Upper lobe of left lung (tissue), 6 donors: ENCODE results near the gene PLA2G2A. TPM values are rescaled to one million over a fixed set of nuclear protein-coding genes. Genes with fewer than 3 reads are reported as not detected.

Source experiments
- ATAC-seq, 2 donors: fragments of 200-7000 bp; cut with Tn5 transposase; one replicate each; pipeline ENCODE4 v1.9.1; 2022; ENCODE audit warnings: mild to moderate bottlenecking in 2 of 2, moderate library complexity in 2 of 2; ENCODE audit not compliant: low FRiP score in 2 of 2
- DNase-seq, 2 donors: peaks; one replicate each; pipeline ENCODE4 v3.0.0-alpha.2; 2019 to 2020
- H3K27ac ChIP-seq, 4 donors: fragments of 200-600 bp; sonication (generic); one replicate each; pipeline ENCODE4 v1.5.1; 2016 to 2019
- H3K27me3 ChIP-seq, 4 donors: fragments of 200-600 bp; sonication (generic); one replicate each; pipeline ENCODE4 v1.5.1; 2017 to 2019
- H3K36me3 ChIP-seq, 4 donors: fragments of 200-600 bp; sonication (generic); one replicate each; pipeline ENCODE4 v1.5.1; 2016 to 2019
- H3K4me1 ChIP-seq, 4 donors: fragments of 200-600 bp; sonication (generic); one replicate each; pipeline ENCODE4 v1.5.1; 2018 to 2019
- H3K4me3 ChIP-seq, 4 donors: fragments of 200-600 bp; sonication (generic); one replicate each; pipeline ENCODE4 v1.5.1; 2017 to 2019; ENCODE audit warnings: mild to moderate bottlenecking in 2 of 4, moderate library complexity in 1 of 4
- H3K9me3 ChIP-seq, 4 donors: fragments of 200-600 bp; sonication (generic); one replicate each; pipeline ENCODE4 v1.5.1; 2018 to 2019
- CTCF ChIP-seq, 6 experiments: fragments of 450-650 bp in 4 of 6; fragments of 200-600 bp in 2 of 6; sonication (generic) in 2 of 6; IDR thresholded peaks; one replicate each; pipeline ENCODE4 v1.5.1; 2016 to 2019; ENCODE audit warnings: antibody characterized with exemption in 6 of 6
- EP300 ChIP-seq, 4 donors: sonication (generic); formaldehyde crosslinking; IDR thresholded peaks; one replicate each; pipeline ENCODE4 v1.5.1; 2017; ENCODE audit warnings: antibody characterized with exemption in 4 of 4, control low read depth in 2 of 4
- POLR2A ChIP-seq, 4 donors: fragments of 450-650 bp; IDR thresholded peaks; one replicate each; pipeline ENCODE4 v1.5.1; 2016 to 2017; ENCODE audit warnings: antibody characterized with exemption in 4 of 4, mild to moderate bottlenecking in 2 of 4
- POLR2AphosphoS5 ChIP-seq, 2 donors: sonication (generic); formaldehyde crosslinking; IDR thresholded peaks; one replicate each; pipeline ENCODE4 v1.5.1; 2017; ENCODE audit warnings: antibody characterized with exemption in 2 of 2
- WGBS, 2 donors: methylation state at CpG; one replicate each; pipeline ENCODE4 v1.1.5; 2017 to 2018; 5-methylcytosine and 5-hydroxymethylcytosine counted together
- total RNA-seq, 6 donors: library from RNA; depleted of rRNA in 4 of 6; stranded (reverse); fragments of >200 nt in 4 of 6; gene quantifications; one replicate each; pipeline versions ENCODE4 v1.1.0 to v1.2.1, GENCODE V29; 2016 to 2021
- donor health status: DM: no; HTN: no; CAD: no; lungs with moderate emphysema.
- donor health status: DM: no; HTN: yes; CAD: no; lungs with severe emphysema.

PLA2G2A gene
- 100 to 1,000 TPM in 1 of 6 donors, 10 to 100 TPM in 2, 1 to 10 TPM in 1, under 1 TPM in 1, not detected in 1; 0.76 to 136 (median 14.9) TPM for total RNA-seq

GRCh38 chr1:19979494-19979977 is at the start of gene PLA2G2A:
TSS of gene PLA2G2A (minus strand) at chr1:19979618. CDS start at chr1:19978773, 845 bp downstream.
- H3K27ac ChIP-seq = no peak within 1 kb of the TSS
- 73 to 79% methylated on average over 7 to 8 of the region's 8 CpGs for WGBS, 2 donors
- no peaks in the 10 kb centered on the region for H3K9me3 ChIP-seq
- no peak within 1 kb of the TSS for H3K4me3 ChIP-seq
- H3K27me3 ChIP-seq = no peaks in the 10 kb centered on the region
- ATAC-seq (peak in 1 of 2 donors; percentile 45), DNase-seq (peak in 1 of 2 donors; percentile 59)
- H3K36me3 ChIP-seq = no peaks in the 10 kb centered on the region
- H3K4me1 ChIP-seq = peaks cover 0 to 21% (median 5%) of the 10 kb centered on the region in 4 donors
- TF ChIP-seq CTCF (IDR thresholded peaks at IDR 0.05) = no peak
- TF ChIP-seq EP300 (IDR thresholded peaks at IDR 0.05) = no peak
- TF ChIP-seq POLR2A (IDR thresholded peaks at IDR 0.05) = no peak
- no peak for TF ChIP-seq POLR2AphosphoS5 (IDR thresholded peaks at IDR 0.05)

- DNase-seq = no peak
- ATAC-seq = no peak
- Histone ChIP-seq H3K4me1 (no peaks in the 10 kb centered on the region), H3K27me3 (no peaks in the 10 kb centered on the region), H3K36me3 (no peaks in the 10 kb centered on the region), H3K4me3 (no peak overlapping the region), H3K9me3 (no peaks in the 10 kb centered on the region), H3K27ac (no peak overlapping the region)
- no peak for TF ChIP-seq POLR2AphosphoS5 (IDR thresholded peaks at IDR 0.05)
- TF ChIP-seq CTCF (IDR thresholded peaks at IDR 0.05) = no peak
- TF ChIP-seq POLR2A (IDR thresholded peaks at IDR 0.05) = no peak
- TF ChIP-seq EP300 (IDR thresholded peaks at IDR 0.05) = no peak
- 76 to 93% methylated on average over 3 to 5 of the region's 5 CpGs for WGBS, 2 donors
Observed at GRCh38 chr1:20028726-20029125, 49.3 kb upstream of the PLA2G2A start.

- H3K36me3 ChIP-seq = no peaks in the 10 kb centered on the region
- ATAC-seq (no peak), DNase-seq (no peak)
- H3K27ac ChIP-seq = no peak overlapping the region
- WGBS, 2 donors = 87 to 88% methylated on average over 5 of the region's 5 CpGs
- no peaks in the 10 kb centered on the region for H3K4me1 ChIP-seq
- H3K4me3 ChIP-seq = no peak overlapping the region
- TF ChIP-seq CTCF (IDR thresholded peaks at IDR 0.05) (no peak), POLR2AphosphoS5 (IDR thresholded peaks at IDR 0.05) (no peak), EP300 (IDR thresholded peaks at IDR 0.05) (no peak), POLR2A (IDR thresholded peaks at IDR 0.05) (no peak)
- H3K27me3 ChIP-seq = no peaks in the 10 kb centered on the region
- H3K9me3 ChIP-seq = no peaks in the 10 kb centered on the region
Observed at GRCh38 chr1:20028125-20028524, 48.7 kb upstream of the PLA2G2A start.

GRCh38 chr1:20017741-20018140 is 38.3 kb upstream of the PLA2G2A start:
- peaks cover 16 to 23% (median 17%) of the 10 kb centered on the region in 4 donors for H3K9me3 ChIP-seq
- ATAC-seq (no peak), DNase-seq (no peak)
- no peak overlapping the region for H3K27ac ChIP-seq
- H3K36me3 ChIP-seq = no peaks in the 10 kb centered on the region
- no peaks in the 10 kb centered on the region for H3K27me3 ChIP-seq
- WGBS, 2 donors = 86 to 89% methylated on average over 1 of the region's 1 CpG
- no peak for TF ChIP-seq EP300 (IDR thresholded peaks at IDR 0.05)
- TF ChIP-seq CTCF (IDR thresholded peaks at IDR 0.05) = no peak
- no peak for TF ChIP-seq POLR2A (IDR thresholded peaks at IDR 0.05)
- TF ChIP-seq POLR2AphosphoS5 (IDR thresholded peaks at IDR 0.05) = no peak
- no peaks in the 10 kb centered on the region for H3K4me1 ChIP-seq
- H3K4me3 ChIP-seq = no peak overlapping the region

- Histone ChIP-seq H3K36me3 (no peaks in the 10 kb centered on the region), H3K4me3 (no peak overlapping the region), H3K27me3 (no peaks in the 10 kb centered on the region), H3K9me3 (peaks cover 16 to 23% (median 17%) of the 10 kb centered on the region in 4 donors), H3K4me1 (no peaks in the 10 kb centered on the region), H3K27ac (no peak overlapping the region)
- WGBS, 2 donors = 89 to 90% methylated on average over 2 of the region's 2 CpGs
- TF ChIP-seq POLR2AphosphoS5 (IDR thresholded peaks at IDR 0.05) (no peak), CTCF (IDR thresholded peaks at IDR 0.05) (no peak), POLR2A (IDR thresholded peaks at IDR 0.05) (no peak), EP300 (IDR thresholded peaks at IDR 0.05) (no peak)
- no peak for DNase-seq
- ATAC-seq = no peak
Observed at GRCh38 chr1:20014153-20014552, 34.7 kb upstream of the PLA2G2A start.
